Right atrium auricular region (tissue), 2 donors: ENCODE data around the gene KMT2B. TPM values are rescaled to one million over a fixed set of nuclear protein-coding genes. Genes with fewer than 3 reads are reported as not detected.

Experiments used
- DNase-seq: peaks from one replicate; pipeline ENCODE4 v3.0.0-alpha.2; 2019; ENCODE audit warnings: low spot score
- H3K27ac ChIP-seq, 2 donors: fragments of 200-600 bp; sonication (generic); 1 replicate in 1 of 2; 2 replicates in 1 of 2; pipeline ENCODE4 v1.5.1; 2016 to 2019
- H3K27me3 ChIP-seq, 2 donors: fragments of 200-600 bp; sonication (generic); one replicate each; pipeline versions ENCODE4 v1.5.1 to v1.6.0; 2017 to 2019
- H3K36me3 ChIP-seq: fragments of 200-600 bp; sonication (generic); one replicate; pipeline ENCODE4 v1.5.1; 2016
- H3K4me1 ChIP-seq, 2 donors: fragments of 200-600 bp; sonication (generic); one replicate each; pipeline versions ENCODE4 v1.5.1 to v1.6.0; 2017 to 2019
- H3K4me3 ChIP-seq, 2 donors: fragments of 200-600 bp; sonication (generic); 1 replicate in 1 of 2; 2 replicates in 1 of 2; pipeline ENCODE4 v1.5.1; 2017 to 2019; ENCODE audit warnings: mild to moderate bottlenecking in 1 of 2, moderate library complexity in 1 of 2
- H3K9me3 ChIP-seq, 2 donors: fragments of 200-600 bp; sonication (generic); one replicate each; pipeline ENCODE4 v1.5.1; 2019
- CTCF ChIP-seq, 2 donors: fragments of 200-600 bp; sonication (generic); IDR thresholded peaks; one replicate each; pipeline ENCODE4 v1.5.1; 2019; ENCODE audit warnings: antibody characterized with exemption in 2 of 2
- total RNA-seq, 2 donors: library from RNA; depleted of rRNA; stranded (reverse); fragments of >200 nt; gene quantifications; one replicate each; pipeline ENCODE4 v1.1.0, GENCODE V29; 2016

KMT2B gene
- total RNA-seq, 2 donors from 2014 or later: 11.9 to 12.9 TPM

DNA sequence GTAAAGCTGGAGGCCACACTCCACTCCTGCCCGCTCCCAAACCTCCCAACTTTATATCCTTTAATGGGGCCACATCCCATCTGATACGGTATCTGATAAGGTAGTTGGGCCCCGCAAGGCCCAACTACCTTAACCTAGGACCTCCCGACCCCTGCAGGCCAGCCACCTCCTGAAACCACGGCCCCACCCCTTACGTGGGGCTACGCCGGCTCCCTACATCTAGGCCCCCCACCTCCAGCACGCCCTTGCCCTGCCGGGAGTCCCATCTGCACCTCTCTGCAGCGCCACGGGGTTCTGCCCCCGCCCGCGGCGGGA, 22.3 kb downstream of the KMT2B start:
- TF ChIP-seq CTCF (IDR thresholded peaks at IDR 0.05): no peak

DNA sequence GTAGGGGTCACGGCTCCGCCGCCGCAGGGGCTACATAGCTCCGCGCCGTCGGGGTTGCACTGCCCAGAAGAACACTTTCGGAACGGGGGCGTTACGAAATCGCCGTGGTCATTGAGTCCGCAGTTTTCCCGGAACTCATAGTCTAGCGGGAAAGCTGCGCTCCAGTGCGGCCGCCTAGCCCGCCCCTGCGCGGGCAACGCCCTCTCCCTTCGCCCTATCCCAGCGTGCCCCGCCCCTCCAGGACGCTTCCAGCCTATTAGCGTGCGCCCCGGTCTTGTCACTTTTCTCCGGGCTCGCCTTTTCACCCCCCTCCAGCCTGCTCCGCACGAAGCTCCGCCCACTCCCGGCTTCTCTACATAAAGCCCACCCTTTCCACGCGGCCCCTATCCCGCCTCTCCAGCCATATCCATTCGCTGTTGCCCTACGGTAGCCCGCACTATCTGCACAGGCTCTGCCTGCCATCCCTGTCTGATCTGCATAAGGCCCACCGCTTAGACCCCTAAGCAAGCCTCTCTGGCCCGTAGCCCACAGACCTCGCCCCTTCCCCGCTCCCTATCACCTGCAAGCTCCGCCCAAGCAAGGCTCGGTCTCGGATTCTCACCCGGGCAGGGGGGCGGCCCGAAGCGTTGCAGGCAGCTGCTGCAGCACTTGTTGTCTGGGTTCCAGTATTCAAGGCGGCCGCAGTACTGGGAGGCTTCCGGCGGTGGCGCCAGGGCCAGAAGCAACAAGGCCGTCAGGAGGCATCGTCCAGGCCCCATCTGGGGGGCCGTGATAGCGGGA, 22.8 kb downstream of the KMT2B start:
- peaks cover 0 to 28% of the 10 kb centered on the region in 2 donors for H3K4me1 ChIP-seq
- peak in 1 of 2 donors; percentile 20 for TF ChIP-seq CTCF (IDR thresholded peaks at IDR 0.05)
- peak overlapping the region; percentile 63 to 66 for H3K4me3 ChIP-seq
- no peaks in the 10 kb centered on the region for H3K27me3 ChIP-seq
- peaks cover 27% of the 10 kb centered on the region for H3K36me3 ChIP-seq
- no peaks in the 10 kb centered on the region for H3K9me3 ChIP-seq
- peak; percentile 98 for DNase-seq
- peak overlapping the region; percentile 75 to 85 for H3K27ac ChIP-seq

More for the DNA sequence above, 22.3 kb downstream of the KMT2B start:
- peak overlapping the region; percentile 63 to 66 for H3K4me3 ChIP-seq
- no peaks in the 10 kb centered on the region for H3K9me3 ChIP-seq
- no peaks in the 10 kb centered on the region for H3K27me3 ChIP-seq
- peaks cover 0 to 28% of the 10 kb centered on the region in 2 donors for H3K4me1 ChIP-seq
- H3K27ac ChIP-seq: peak overlapping the region; percentile 63 to 85
- DNase-seq: no peak
- H3K36me3 ChIP-seq: peaks cover 29% of the 10 kb centered on the region

DNA sequence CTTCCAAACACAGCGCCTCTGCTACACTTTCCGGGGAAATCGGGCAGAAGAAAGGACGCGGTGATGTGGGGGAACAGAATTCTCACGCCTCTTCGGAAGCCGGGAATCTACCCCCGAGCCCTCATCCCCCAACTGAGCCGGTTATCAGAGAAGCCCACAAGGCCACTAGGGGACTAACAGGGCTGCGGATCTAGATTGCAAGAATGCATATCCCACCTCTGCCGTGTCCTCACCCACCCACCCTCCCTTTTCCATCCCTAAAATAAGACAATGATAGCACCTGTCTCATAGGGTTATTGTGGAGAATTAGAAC, 23.4 kb downstream of the KMT2B start:
- no peak for DNase-seq
- Histone ChIP-seq H3K9me3 (no peaks in the 10 kb centered on the region), H3K27ac (peak overlapping the region; percentile 71 to 75), H3K36me3 (peaks cover 27% of the 10 kb centered on the region), H3K27me3 (no peaks in the 10 kb centered on the region), H3K4me1 (peaks cover 0 to 33% of the 10 kb centered on the region in 2 donors), H3K4me3 (peak overlapping the region; percentile 63 to 66)
- no peak for TF ChIP-seq CTCF (IDR thresholded peaks at IDR 0.05)

GRCh38 chr19:35742121-35742724, 24.4 kb downstream of the KMT2B start, which contains the start of gene IGFLR1:
Gene IGFLR1, minus strand, starts transcription at chr19:35742452. Its CDS starts 1,272 bp downstream, at chr19:35741180.
- no peak for TF ChIP-seq CTCF (IDR thresholded peaks at IDR 0.05)
- H3K4me3 ChIP-seq: peak within 1 kb of the TSS in 1 of 2 donors; percentile 66
- H3K27ac ChIP-seq: peak within 1 kb of the TSS; percentile 71 to 75
- H3K4me1 ChIP-seq: peaks cover 0 to 40% of the 10 kb centered on the region in 2 donors
- no peaks in the 10 kb centered on the region for H3K9me3 ChIP-seq
- no peak for DNase-seq
- peaks cover 21% of the 10 kb centered on the region for H3K36me3 ChIP-seq
- no peaks in the 10 kb centered on the region for H3K27me3 ChIP-seq

- Histone ChIP-seq H3K27me3 (no peaks in the 10 kb centered on the region), H3K36me3 (peaks cover 4% of the 10 kb centered on the region), H3K27ac (no peak overlapping the region), H3K4me1 (peaks cover 0 to 50% of the 10 kb centered on the region in 2 donors), H3K9me3 (no peaks in the 10 kb centered on the region), H3K4me3 (peak overlapping the region in 1 of 2 donors; percentile 94)
- TF ChIP-seq CTCF (IDR thresholded peaks at IDR 0.05): no peak
- no peak for DNase-seq
Observed at GRCh38 chr19:35743640-35744429, 26.0 kb downstream of the KMT2B start.
